GM19035 (cell line): ENCODE data around the gene JAK2.
"Not testable (repeated sequence)": the region's sequence is repeated elsewhere in the genome, so short reads cannot be mapped to it uniquely, and the experiment has no call there.

Experiments
- ATAC-seq: cut with Tn5 transposase; IDR thresholded peaks from one replicate; pipeline ENCODE4 v1.9.1; 2021; ENCODE audit not compliant: unreplicated experiment

The JAK2 gene

DNA sequence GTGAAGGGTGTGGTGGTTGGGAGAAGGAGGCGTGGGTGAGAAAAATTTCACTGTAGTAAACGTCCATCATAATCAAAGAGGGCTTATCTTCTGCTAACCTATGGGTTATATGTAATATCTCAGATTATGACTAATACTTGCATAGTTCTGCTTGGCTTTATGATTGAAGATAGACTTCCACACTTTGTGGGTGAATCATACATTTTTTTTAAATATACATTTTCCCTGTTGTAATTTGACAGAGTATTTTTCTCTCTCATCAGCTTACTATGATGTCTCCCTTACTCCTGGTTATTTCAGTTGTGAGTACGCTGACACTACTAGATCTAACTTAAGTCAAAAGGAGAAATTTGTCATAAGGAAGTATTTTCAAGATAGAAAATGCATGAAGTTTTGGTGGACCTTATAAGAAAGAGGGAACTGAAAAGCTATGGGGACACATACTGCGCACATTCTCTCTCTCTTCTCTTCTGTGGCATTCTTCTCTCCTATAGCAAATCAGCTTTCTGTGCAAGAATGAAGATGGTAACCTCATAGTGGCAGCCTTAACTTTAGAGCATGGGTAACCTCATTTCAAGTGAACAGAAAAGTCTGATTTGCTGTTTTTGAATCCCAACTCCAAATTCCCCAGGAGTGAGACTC lies 4.9 kb upstream of the JAK2 start:
- no peak for ATAC-seq

DNA sequence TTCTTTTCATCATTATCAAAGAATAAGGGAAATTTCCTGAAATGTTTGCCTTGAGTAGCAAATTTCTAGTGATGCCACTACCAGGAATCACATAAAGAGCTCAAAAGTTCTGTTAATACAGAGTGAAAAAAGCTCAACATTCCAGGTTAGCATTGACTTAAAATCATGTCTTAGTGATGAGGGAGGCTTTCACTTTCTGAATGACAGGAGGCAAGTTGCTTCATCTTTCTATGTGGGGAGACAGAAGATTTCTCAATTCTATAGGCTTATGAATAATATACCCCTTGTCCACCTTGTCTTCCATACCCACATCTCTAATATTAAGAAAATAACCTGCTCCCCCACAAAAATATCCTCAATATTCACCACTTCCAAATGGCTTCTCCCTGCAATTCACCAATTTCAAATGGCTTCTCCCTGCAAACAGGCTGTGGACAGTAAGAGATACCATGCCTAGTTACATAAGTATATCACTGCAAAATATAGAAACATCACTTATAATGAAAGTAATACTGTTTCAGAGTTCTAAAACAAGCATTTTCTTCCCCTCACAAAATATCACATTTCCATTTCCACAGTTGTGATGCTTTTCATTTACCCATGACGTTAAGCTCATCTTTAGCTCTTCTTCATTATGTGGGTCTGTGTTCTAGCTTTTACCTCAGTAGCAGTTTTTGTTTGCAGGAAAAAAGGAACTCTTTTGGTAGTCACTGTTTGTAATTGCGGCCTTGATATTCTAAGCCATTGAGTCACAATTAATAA lies 2.2 kb upstream of the JAK2 start:
- ATAC-seq, result no peak

DNA sequence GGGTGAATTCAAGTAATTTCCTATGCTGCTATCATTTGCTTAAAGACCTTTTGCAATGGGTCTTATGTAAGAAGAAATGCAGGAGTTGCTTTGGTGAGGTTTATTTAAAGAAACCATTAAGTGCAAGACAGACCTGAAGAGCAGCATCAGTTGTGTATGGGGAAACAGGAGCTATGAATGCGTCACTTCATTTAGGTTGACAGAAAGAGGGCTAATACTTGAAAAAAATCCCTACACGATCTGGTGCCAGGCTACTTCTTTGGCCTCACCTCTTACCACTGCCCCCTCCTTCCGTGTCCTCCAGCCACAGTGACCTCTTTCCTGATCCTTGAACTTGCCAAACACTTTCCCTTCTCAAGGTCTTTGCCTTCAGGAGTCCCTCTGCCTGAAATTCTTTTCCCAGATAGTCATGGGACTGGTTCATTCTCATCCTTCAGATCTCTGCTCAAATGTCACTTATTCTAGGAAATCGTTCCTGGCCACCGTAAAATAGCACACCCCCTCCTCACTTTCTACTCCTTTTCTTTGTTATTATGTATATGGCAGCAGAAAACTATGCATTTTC lies 1.4 kb upstream of the JAK2 start:
- ATAC-seq, result no peak

DNA sequence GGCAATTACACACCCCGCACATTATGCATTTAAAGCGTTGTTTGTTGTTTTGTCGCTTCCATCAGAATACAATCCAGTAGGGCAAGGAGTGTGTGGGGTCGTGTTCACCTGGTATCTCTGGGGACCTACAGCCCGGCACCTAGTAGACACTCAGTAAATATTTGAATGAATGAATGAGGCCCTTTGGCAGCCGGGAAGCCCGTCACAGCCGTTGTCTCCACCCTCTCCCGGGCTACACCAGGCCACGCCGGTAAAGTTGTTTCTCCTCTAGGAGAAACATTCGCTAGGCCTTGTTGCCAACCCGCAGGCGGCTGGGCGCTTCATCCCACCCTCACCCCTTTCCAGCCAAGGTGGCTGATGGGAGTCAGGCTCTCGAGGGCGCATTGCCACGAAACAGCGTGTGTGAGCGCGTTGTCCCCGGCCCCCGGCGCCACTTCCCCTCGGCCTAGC lies 876 bp upstream of the JAK2 start:
- ATAC-seq, result peak; percentile 1

DNA sequence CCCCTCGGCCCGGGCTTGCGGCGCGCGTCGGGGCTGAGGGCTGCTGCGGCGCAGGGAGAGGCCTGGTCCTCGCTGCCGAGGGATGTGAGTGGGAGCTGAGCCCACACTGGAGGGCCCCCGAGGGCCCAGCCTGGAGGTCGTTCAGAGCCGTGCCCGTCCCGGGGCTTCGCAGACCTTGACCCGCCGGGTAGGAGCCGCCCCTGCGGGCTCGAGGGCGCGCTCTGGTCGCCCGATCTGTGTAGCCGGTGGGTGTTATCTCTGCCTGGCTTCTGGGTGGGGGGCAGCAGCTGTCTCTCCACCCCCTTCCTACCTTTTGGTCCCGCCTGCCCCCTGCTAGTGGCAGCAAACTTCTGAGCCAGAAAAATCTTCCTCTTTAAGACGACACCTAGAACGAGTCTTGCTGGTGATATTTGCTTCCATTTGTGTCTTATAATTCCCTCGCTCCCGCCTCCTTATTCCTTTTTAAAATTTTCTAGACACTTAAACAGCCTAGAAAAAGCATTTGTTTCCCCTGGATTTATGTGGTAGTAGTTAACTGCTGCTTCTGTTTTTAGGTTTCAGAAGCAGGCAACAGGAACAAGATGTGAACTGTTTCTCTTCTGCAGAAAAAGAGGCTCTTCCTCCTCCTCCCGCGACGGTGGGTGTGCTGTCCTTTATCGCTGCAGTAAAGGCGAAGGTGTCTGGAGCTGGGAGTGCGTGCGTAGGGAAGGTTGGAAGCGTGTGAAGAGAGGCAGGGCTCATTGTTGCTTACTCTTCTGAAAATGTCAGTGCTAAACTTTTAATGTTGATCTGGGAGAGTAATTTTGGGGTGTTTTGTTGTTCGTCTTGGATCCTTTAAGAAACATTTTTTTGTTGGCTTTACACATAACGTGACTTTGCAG lies 554 bp downstream of the JAK2 start:
- ATAC-seq, result peak; percentile 27

DNA sequence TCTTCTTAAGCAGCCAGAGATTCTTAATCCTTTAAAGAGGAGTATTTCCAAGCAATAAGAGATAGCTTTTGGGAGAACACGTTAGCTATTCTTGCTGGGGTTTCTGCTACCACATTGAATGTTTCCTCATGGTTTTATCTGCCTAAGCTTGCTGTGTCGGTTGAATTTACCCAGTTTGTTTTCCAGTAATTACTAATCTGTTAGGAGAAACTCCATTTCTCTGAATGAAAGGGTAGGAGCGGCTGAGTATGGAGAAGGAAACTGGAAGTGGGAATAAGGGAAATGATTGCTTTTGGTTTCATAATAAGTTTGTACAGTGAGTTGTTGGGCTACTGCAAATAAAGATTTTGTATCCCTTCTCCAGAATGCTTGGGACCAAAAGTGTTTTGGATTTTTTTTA lies 1.2 kb downstream of the JAK2 start:
- ATAC-seq, result no peak

DNA sequence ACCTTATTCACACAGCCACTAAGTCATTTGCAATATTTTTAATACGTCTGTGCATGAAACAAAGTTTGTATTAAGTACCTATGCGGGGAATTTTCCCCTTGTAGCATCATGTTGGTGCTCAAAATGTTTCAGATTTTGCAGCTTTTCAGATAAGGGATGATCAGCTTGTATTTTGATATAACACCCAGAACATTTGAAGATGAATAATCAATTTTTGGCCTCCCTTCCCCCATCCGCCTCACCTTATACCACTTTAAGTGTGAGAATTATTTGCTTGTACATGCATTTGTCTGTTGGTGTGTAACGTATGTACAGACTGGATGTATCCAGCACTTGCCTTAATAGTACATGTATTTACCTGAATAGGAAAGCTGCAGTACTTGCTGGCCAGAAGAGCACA lies 1.7 kb downstream of the JAK2 start:
- no peak for ATAC-seq

DNA sequence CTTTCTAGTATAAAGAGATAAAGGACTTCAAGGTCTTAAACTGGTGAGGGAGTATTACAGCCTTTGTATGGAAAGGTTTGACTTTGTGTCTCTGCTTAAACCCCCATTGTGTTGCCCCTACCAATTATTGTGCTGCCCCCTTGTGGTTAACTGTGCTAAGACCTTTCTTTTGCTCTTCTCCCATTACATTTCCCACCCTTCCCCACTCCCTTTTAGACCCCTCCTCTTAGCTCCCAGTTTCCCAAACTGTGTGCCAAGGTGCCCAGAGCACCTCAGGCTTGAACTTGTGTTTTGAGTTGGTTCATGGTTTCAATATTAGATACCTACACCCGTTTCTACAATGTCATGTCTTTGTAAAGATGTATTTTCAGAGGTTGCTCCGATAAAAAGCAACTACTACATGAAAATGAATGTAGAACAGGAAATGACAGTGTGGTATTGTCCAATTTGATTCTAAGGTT lies 2.9 kb downstream of the JAK2 start:
- no peak for ATAC-seq

DNA sequence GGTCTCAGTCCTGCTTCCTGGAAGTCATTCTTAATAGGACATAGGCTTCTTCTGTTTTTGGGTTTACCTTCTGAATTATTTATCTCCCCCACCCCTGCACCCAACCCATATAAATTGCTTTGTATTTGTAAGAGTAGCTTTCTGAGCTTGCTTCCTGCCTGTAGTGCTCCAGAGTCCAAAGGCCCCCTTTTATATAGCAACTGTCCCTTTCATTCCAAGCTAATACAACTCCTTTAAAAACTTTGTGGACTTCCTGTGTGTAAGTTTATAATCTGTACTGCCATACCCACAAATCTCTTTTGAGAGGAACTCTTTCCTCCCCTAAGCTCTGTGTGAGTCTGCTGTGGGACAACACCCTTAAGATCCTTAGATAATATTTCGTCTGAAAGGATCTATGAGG lies 7.8 kb downstream of the JAK2 start:
- ATAC-seq, result no peak

DNA sequence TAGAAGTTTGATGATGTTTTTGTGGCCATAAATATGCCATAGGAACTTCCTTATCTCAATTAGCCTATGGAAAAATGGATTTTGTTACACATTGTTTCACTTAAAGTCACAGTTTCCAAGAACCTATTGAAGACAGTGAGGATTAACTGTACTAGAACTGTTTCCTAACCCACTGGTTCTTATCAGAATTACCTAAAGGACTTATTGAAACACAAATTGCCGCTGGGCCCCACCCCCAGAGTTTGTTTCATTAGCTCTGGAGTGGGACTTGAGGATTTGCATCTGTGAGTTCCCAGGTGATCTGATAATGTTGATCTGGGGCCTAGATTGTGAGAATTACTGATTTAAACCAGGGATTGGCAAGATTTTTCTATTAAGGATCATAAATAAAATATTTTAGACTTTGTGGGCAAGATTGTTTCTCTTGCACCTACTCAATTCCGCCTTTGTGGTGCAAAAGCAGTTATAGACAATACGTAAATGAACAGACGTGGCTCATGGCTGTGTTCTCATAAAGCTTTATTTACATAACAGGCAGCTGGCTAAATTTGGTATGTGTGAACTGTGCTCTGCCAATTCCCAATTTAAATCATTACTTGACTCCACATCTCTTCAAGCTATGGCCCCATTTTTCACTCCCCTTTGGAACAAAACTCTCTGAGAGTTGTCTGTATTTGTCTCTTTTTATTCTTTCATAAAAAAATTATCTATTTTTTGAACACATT lies 9.3 kb downstream of the JAK2 start:
- ATAC-seq, result no peak

DNA sequence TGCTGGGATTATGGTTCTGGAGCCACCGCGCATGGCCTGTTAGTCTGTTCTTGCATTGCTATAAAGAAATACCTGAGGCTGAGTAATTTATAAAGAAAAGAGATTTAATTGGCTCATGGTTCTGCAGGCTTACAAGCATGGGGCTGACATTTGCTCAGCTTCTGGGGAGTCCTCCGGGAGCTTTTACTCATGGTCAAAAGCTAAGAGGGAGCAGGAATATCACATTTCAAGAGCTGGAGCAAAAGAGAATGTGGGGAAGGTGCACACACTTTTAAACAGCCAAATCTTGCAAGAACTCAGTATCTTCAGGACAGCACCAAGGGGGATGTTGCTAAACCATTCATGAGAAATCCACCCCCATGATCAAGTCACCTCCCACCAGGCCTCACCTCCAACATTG lies 12.1 kb downstream of the JAK2 start:
- no peak for ATAC-seq

DNA sequence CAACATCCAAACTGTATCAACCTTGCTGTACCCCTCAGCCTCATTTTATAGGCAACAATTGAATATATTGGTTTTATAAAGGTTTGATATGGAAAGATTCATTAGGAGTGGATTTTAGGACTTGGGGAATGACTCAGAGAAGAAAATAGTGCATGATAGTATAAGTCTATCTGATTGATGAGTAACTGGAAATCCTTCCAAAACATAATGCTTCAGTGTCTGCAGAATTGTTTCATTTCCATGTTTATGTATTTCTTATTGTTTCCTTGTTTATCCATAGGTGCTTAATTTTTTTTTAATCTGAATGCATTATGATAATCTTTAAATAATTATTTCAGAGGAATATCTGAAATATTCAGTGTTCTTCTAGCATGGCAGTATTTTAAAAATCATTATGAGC lies 12.6 kb downstream of the JAK2 start:
- ATAC-seq, result no peak

DNA sequence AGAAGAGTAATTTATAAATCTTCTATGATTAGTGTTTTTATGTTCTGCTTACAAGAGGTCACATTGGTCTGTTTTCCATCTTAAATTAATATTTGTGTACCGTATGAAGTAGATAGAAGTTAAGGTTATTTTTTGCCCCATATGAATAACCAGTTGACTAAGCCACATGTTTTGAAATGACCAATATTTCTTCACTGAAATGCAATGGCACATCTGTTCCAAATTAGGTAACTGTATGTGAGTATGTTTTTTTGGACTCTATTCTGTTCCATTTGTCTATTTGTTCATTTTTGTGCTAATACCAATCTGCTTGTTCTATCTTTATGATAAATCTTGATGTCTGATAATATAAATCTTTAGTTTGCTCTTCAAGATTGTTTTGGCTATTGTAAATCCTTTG lies 17.7 kb downstream of the JAK2 start:
- ATAC-seq, result no peak

DNA sequence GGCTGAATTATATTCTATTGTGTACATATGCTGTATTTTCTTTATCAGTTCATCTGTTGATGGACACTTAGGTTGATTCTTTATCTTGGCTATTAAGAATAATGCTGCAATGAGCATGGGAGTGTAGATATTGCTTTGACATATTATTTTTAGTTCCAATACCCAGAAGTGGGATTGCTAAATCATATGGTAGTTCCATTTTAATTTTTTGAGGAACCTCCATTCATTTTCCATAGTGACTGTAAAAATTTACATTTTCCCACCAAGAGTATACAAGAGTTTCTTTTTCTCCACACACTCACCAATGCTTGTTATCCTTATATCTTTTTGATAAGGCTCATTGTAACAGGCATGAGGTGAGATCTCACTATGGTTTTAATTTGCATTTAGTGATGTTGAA lies 19.4 kb downstream of the JAK2 start:
- no peak for ATAC-seq

DNA sequence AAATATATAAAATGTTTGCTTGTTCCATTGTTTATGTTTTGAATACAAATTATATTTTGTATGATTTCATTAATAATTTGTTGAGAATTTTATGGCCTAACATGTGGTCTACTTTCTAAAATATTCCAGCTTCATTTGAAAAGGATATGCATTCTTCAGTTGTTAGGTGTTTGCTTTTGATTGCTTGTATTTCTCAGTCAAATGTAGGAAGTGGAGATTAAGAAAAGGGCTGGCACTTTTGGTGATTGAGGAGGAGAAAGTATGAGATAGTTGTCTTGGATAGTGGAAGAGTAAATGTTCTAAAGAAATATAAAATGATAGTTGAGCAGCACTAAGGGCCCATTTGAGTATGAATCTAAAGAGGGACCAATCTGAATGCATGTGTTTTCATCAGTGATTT lies 23.1 kb downstream of the JAK2 start:
- no peak for ATAC-seq

DNA sequence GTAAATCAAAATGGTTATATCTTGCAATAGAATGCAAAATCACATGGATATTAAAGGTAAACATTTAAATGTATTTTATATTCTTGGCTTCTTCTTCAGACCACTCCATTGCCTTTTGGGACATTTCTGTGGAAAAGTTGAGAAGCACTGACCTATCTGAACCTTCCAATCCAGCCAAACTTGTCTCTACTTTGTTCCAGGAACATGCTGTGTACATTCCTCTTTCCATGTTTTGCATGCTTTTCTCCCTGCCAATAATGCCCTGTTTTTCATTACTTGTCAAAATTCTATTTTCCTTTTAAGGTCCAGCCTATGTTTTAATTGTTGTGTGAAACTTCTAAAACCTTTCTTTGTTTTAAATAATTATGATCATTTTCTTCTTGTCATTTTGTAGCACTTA lies 28.3 kb downstream of the JAK2 start:
- ATAC-seq, result no peak

DNA sequence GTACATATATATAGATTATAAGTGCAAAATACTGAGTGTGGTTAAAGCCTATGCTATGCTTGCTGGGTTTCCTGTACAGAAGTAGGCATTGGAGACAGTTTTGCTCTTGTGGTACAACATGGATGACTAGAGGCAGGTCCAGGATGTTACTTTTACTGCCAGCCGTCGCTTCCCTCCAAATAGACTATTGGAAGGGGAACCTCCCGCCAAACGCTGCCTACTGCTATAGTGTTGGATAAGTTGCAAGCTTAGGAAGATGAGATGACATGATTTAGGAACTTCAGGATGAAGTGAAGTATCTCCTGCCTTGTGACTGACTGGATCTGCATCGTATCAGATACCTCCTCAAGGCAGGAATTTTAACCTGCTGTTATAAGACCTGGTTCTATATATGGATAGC lies 30.9 kb downstream of the JAK2 start:
- ATAC-seq, result no peak

DNA sequence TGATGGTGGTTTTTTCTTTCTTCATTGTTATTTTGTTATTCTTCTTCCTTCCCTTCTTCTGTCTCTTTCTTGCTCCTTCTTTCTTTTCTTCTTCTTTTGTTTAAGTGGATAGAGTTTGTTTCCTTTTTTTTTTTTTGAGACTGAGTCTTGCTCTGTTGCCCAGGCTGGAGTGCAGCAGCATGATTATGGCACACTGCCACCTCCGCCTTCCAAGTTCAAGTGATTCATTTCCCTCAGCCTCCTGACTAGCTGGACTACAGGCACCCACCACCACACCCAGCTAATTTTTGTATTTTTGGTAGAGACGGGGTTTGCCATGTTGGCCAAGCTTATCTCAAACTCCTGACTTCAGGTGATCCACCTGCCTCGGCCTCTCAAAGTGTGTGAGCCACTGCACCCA lies 40.3 kb downstream of the JAK2 start:
- ATAC-seq, result no peak

DNA sequence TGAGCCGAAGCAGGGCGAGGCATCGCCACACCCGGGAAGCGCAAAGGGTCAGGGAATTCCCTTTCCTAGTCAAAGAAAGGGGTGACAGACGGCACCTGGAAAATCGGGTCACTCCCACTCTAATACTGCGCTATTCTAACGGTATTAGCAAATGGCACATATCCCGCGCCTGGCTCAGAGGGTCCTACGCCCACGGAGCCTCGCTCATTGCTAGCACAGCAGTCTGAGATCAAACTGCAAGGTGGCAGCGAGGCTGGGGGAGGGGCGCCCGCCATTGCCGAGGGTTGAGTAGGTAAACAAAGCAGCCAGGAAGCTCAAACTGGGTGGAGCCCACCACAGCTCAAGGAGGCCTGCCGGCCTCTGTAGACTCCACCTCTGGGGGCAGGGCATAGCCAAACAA lies 46.9 kb downstream of the JAK2 start:
- not testable (repeated sequence) for ATAC-seq

DNA sequence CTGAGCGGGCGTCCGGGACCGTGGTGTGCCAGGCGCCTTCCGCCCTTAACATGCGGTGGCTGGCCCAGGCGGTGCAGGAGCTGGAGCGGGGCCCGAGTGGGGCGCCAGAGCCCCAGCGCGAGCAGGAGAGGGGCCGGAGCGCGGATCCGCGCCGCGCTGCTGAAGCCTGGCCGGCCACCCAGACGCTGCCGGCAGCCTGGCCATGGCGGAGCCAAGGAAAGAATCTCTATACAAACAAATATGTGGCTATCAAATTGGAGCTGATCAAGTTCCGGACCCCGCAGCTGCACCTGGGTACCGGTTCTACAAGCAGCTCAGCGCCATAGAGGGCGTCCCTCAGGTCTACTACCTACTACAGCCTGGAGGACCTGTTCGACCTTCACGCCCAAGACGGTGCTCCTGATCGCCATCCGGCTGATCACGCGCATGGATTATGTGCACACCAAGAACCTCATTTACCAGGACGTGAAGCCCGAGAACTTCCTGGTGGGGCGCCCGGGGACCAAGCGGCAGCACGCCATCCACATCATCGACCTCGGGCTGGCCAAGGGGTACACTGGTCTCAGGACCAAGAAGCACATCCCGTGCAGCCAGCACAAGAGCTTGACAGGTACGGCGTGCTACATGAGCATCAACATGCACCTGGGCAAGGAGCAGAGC lies 55.8 kb downstream of the JAK2 start:
- ATAC-seq, result no peak
